GM19452 (cell line): Measurements from ENCODE around the gene NDUFAF2.
A peak's percentile ranks its signal among the peaks of the same experiment; 100 is the strongest.
"Not testable (repeated sequence)": the region's sequence is repeated elsewhere in the genome, so short reads cannot be mapped to it uniquely, and the experiment has no call there.

ENCODE experiments used
- ATAC-seq: cut with Tn5 transposase; IDR thresholded peaks from one replicate; pipeline ENCODE4 v1.9.1; 2021; ENCODE audit not compliant: unreplicated experiment

The NDUFAF2 gene, protein sequence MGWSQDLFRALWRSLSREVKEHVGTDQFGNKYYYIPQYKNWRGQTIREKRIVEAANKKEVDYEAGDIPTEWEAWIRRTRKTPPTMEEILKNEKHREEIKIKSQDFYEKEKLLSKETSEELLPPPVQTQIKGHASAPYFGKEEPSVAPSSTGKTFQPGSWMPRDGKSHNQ

DNA sequence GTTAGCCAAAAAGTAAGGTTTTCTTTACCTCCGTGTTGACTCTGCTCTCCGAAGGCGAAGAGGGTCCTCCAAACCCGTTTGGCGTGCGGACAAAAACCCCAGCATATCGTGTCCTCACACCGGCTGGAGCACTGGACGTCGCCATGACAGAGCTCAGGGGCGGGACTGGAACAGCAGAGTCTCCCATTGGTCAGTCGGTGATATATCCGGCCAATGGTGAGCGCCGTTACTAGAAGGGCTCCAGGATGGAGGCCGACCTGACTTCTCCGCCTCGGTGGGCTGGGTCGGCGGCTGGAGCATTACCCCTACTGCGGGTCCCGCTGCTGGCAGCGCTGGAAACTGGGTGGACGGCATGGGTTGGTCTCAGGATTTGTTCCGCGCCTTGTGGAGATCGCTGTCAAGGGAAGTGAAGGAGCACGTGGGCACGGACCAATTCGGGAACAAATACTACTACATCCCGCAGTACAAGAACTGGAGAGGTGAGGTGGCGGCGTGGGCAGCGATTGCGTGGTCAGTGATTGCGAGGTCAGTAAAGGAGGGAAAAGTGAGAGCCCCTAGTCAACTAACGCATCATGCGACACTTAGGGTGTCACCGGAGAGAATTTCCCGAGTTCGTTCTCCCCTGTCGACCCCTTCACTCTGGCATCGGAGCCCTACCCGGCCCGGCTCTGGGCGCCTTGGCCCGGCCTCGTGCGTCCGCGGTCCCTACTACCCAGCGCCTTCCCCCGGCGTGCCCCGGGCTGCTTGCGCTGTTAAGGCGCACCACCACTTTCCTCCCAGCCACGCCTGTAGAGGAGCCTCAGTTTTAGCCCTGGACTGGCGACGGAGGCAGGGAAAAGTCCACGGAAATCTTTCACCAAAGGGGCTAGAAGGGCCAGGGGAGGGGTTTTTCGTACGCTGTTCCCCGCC lies at the start of gene NDUFAF2, which contains the start of gene ERCC8:
Gene NDUFAF2 (plus strand): TSS at position 302 of the 909 bp plus-strand sequence. CDS start 51 bp downstream, at position 353.
Gene ERCC8 (minus strand): TSS at position 167 of the 909 bp plus-strand sequence. CDS start 62 bp downstream, at position 105.
- peak; percentile 99 for ATAC-seq

DNA sequence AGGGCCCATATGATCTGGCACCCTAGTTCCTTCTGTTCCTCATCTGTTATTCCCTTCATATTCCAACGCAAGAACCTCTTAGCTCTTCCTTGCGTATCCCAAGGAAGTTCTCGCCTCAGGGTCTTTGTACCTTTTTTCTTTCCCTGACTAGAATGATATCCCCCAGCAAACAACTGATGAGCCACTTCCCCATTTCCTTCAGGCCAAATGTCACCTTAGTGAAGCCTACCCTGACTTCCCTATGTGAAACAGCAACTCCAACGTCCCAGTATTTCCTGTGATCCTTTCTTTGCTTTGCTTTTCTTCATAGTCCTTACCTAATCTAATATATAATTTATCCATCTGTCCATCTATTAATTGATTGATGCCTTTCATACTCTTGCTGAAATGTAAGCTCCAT lies 48.0 kb upstream of the NDUFAF2 start:
- ATAC-seq = no peak

- no peak for ATAC-seq
Measured at GRCh38 chr5:60903356-60903755, 41.6 kb upstream of the NDUFAF2 start.

DNA sequence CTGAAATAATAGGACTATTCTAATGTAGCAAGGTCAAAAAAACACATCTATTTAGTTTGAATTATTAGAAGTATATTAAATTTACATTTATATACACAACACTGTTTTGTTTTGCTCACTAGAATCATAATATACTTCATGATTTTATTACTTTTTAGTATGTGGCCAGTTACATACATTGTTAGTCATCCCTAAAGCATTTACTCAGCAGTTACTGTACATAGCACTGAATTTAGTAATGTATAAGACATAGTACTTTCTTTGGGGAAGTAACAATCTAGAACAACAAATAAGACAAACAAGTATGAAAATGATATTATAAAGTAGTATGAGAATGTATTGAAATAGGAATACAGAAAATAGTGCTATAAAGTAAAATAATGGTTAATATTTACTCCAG lies 28.4 kb upstream of the NDUFAF2 start:
- no peak for ATAC-seq

DNA sequence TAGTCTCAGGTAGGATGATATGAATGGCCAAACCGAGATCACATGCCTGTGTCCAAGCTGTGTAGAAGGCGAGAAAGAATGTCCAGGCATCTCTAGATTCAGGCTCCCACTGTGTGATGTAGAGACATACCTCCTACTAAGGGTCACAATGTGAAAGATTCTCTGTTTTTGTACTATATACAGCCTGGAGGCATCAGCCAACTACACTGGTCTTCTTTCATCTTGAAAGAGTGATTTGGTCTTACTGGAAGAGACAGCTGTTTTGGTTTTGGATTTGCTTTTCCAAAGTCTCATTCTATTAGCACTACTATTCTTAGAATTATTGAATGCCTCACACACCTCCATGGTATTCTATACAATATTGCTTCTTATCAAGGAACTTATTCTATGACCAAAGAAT lies 26.5 kb upstream of the NDUFAF2 start:
- ATAC-seq = no peak

DNA sequence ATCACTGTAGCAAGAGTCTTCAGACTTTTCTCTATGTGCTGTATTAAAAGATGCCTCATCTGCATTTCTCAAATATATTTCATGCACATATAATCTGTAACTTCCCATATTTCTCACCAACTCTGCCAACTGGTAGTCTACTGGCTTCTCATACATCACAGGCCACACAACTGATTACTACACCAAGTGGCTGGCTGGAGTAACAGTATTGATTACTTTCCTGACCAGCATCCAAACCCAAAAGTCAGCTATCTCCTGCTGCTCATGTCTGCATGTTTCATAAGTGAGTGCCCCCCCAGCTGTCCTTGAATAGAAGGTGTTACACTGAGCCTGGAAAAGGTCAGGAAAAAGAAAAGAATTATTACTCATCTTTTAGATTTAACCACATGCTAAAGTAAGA lies 17.6 kb upstream of the NDUFAF2 start:
- ATAC-seq = no peak

- no peak for ATAC-seq
Measured at GRCh38 chr5:60929024-60929423, 16.0 kb upstream of the NDUFAF2 start.

DNA sequence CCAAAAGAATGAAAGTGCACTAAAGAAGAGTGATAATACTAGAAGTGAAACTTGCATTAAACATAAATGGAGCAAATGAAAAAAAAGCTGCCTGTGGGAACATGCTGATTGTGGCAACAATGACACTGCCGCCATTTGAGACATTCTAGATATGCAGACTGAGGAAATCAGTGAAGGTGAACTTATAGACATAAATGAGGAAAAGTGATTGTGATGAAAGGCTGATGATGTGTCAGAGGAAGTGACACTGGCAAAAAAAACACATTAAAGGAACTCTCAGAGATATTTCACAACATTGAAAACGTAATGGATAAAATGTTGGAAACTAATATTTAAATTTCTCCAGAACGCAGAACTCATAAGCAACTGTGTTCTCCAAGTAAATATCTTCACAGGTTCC lies 1.4 kb upstream of the NDUFAF2 start:
- ATAC-seq = no peak

GRCh38 chr5:60945813-60946187 lies 795 bp downstream of the NDUFAF2 start:
- peak; percentile 24 for ATAC-seq

GRCh38 chr5:60948738-60949137 lies 3.7 kb downstream of the NDUFAF2 start:
- ATAC-seq = no peak

- ATAC-seq = no peak
Measured at GRCh38 chr5:60955239-60955638, 10.2 kb downstream of the NDUFAF2 start.

GRCh38 chr5:60958088-60958487 lies 13.1 kb downstream of the NDUFAF2 start:
- ATAC-seq = no peak

DNA sequence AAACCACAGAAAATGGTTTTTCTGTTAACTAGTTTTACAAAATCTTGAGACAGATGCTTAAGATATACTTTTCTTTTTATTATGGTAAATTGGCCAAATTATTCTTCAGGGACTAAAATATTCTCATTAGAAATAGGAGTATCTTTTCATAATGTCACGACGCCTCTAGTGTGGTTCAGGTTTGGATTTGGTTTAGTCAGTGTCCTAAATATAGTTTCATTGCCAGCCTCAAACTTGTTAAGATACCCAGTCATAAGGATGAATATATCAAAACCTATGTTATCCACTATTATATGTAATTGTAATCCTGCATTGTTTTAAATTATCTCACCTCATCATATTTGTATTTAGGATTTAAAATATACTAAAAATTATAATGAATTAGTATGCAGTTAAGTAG lies 13.7 kb downstream of the NDUFAF2 start:
- no peak for ATAC-seq

- ATAC-seq = no peak
Measured at GRCh38 chr5:60959156-60959555, 14.2 kb downstream of the NDUFAF2 start.

DNA sequence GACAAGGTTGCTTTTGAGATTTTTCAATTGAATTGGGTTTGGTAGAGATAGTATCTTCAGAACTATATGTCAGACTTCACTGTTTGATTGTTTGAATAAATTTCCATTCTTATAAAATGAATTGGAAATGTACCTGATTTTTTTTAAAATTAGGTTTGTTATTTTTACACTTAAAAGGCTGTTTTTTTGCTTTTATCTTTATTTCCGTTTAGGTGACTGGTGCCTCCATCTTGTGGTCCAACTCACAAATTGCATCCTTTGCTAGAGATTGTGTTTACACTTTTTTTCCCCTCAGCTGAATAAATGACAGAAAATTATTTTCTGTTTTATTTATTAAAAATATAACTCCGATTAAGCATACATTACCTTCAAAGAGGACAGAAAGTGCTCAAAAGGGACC lies 15.6 kb downstream of the NDUFAF2 start:
- no peak for ATAC-seq

DNA sequence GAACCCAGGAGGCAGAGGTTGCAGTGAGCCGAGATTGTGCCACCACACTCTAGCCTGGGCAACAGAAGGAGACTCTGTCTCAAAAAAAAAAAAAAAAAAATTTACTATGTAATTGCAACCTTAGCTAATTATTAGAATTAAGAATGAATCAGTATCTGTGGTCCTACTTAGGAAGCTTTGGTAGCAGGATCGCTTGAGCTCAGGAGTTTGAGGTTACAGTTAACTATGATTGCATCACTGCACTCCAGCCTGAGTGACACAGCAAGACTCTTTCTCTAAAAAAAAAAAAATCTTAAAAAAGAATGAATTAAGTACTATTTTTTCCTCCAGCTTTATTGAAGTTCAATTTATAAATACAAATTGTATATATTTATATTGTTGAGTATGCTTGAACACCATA lies 16.7 kb downstream of the NDUFAF2 start:
- no peak for ATAC-seq

DNA sequence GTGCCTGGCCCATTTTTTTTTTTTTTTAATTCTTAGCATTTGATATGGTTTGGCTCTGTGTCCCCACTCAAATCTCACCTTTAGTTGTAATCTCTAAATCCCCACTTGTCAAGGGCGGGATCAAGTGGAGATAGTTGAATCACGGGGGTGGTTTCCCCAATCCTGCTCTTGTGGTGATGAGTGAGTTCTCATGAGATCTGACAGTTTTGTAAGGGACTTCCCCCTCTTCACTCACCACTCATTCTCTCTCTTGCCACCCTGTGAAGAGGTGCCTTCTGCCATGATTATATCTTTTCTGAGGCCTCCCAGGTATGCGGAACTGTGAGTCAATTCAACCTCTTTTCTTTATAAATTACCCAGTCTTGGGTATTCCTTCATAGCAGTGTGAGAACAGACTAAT lies 27.2 kb downstream of the NDUFAF2 start:
- no peak for ATAC-seq

GRCh38 chr5:60977956-60978737 lies 33.1 kb downstream of the NDUFAF2 start:
- ATAC-seq = no peak

DNA sequence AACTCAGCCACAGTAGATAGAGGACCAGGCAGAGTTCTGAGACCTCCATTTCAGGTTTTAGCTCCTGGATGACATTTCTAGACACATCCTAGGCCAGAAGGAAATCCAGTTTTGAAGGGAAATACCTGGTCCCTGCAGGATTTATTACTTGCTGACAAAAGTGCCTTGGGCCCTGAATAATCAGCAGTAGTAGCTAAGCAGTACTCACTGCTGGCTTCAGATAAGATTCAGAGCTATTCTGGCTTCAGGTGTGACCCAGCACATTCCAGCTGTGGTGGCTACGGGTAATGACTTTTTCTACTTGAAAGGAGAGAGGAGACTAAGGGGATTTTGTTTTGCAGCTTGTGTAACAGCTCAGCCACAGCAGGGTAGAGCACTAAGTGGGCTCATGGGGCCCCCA lies 34.0 kb downstream of the NDUFAF2 start:
- no peak for ATAC-seq

DNA sequence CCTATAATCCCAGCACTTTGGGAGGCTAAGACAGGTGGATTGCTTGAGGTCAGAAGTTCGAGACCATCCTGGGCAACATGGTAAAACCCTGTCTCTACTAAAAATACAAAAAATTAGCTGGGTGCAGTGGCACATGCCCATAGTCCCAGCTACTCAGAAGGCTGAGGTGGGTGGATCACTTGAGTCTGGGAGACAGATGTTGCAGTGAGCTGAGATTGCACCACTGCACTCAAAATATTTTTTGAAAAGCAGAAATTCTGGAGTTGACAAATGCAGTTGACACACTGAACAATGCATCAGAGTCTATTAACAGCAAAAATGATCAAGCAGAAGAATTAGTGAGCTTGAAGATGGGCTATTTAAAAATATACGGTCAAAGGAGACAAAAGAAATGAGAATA lies 35.5 kb downstream of the NDUFAF2 start:
- no peak for ATAC-seq

DNA sequence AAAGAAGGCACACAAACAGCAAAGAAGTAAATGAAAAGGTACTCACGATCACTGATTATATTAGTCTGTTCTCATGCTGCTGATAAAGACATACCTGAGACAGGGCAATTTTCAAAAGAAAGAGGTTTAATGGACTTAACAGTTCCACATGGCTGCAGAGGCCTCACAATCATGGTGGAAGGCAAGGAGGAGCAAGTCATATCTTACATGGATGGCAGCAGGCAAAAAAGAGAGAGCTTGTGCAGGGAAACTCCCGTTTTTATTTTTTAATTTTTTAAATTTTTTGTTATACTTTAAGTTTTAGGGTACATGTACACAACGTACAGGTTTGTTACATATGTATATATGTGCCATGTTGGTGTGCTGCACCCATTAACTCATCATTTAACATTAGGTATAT lies 37.1 kb downstream of the NDUFAF2 start:
- ATAC-seq = not testable (repeated sequence)

DNA sequence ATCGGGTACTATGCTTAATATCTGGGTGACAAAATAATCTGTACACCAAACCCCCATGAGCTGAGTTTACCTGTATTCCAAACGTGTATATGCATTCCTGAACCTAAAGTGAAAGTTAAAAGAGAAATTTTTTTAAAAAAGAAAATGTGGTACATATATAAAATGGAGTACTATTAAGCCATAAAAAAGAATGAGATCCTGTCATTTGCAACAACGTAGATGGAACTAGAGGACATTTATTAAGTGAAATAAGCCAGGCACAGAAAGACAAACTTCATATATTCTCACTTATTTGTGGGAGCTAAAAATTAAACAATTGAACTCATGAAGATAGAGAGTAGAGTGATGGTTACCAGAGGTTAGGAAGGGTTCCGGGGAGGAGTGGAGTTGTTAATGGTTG lies 44.8 kb downstream of the NDUFAF2 start:
- no peak for ATAC-seq
